Measurements from ENCODE around the gene TRAPPC2B. TPM values are rescaled to one million over a fixed set of nuclear protein-coding genes. Genes with fewer than 3 reads are reported as not detected.

TRAPPC2B gene
- total RNA-seq, 4 donors from 2014 or later = 3.0 to 67.7 (median 9.9) TPM

DNA sequence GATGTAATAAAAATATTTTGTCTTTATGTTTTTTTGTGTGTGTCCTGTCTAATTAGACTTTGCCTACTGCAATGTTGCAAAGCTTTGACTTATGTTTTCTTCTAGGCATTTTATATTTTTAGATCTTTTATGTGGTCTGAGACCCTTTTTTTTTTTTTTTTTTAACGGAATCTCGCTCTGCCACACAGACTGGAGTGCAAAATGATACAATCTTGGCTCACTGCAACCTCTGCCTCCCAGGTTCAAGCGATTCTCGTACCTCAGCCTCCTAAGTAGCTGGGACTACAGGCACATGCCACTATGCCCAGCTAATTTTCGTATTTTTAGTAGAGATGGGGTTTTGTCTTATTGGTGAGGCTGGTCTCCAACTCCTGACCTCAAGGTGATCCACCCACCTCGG lies 20.8 kb upstream of the TRAPPC2B start:
- H3K36me3 ChIP-seq = no peaks in the 10 kb centered on the region
- no peak overlapping the region for H3K27ac ChIP-seq
- TF ChIP-seq, protein P1, sequence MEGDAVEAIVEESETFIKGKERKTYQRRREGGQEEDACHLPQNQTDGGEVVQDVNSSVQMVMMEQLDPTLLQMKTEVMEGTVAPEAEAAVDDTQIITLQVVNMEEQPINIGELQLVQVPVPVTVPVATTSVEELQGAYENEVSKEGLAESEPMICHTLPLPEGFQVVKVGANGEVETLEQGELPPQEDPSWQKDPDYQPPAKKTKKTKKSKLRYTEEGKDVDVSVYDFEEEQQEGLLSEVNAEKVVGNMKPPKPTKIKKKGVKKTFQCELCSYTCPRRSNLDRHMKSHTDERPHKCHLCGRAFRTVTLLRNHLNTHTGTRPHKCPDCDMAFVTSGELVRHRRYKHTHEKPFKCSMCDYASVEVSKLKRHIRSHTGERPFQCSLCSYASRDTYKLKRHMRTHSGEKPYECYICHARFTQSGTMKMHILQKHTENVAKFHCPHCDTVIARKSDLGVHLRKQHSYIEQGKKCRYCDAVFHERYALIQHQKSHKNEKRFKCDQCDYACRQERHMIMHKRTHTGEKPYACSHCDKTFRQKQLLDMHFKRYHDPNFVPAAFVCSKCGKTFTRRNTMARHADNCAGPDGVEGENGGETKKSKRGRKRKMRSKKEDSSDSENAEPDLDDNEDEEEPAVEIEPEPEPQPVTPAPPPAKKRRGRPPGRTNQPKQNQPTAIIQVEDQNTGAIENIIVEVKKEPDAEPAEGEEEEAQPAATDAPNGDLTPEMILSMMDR (IDR thresholded peaks at IDR 0.05) = no peak
- TF ChIP-seq POLR2A (IDR thresholded peaks at IDR 0.05) = no peak
- no peaks in the 10 kb centered on the region for H3K4me1 ChIP-seq
- H3K4me3 ChIP-seq = no peak overlapping the region
- no peaks in the 10 kb centered on the region for H3K27me3 ChIP-seq
- DNase-seq = no peak
- H3K9me3 ChIP-seq = no peaks in the 10 kb centered on the region

DNA sequence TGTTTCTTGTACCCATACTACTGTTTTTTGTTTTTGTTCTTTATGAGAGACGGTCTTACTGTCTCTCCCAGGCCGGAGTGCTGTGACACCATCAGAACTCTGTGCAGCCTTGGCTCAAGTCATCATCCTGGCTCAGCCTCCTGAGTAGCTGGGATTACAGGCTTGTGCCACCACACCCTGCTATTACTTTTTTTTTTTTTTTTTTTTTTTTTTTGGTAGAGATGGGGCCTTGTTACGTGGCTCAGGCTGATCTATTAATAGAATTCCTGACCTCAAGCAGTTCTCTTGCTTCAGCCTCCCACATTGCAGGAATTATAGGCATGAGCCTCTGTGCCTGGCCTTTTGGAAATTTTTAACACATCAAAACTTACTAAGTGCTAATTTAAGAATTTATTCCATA lies 15.2 kb upstream of the TRAPPC2B start:
- H3K27ac ChIP-seq = no peak overlapping the region
- peaks cover 0 to 8% (median 7%) of the 10 kb centered on the region in 4 donors for H3K4me1 ChIP-seq
- TF ChIP-seq, protein P1 (IDR thresholded peaks at IDR 0.05) = no peak
- no peak for TF ChIP-seq POLR2A (IDR thresholded peaks at IDR 0.05)
- no peaks in the 10 kb centered on the region for H3K27me3 ChIP-seq
- peaks cover 0 to 2% (median 0%) of the 10 kb centered on the region in 3 donors for H3K36me3 ChIP-seq
- no peak overlapping the region for H3K4me3 ChIP-seq
- no peak for DNase-seq
- peaks cover 0 to 3% (median 0%) of the 10 kb centered on the region in 4 donors for H3K9me3 ChIP-seq

DNA sequence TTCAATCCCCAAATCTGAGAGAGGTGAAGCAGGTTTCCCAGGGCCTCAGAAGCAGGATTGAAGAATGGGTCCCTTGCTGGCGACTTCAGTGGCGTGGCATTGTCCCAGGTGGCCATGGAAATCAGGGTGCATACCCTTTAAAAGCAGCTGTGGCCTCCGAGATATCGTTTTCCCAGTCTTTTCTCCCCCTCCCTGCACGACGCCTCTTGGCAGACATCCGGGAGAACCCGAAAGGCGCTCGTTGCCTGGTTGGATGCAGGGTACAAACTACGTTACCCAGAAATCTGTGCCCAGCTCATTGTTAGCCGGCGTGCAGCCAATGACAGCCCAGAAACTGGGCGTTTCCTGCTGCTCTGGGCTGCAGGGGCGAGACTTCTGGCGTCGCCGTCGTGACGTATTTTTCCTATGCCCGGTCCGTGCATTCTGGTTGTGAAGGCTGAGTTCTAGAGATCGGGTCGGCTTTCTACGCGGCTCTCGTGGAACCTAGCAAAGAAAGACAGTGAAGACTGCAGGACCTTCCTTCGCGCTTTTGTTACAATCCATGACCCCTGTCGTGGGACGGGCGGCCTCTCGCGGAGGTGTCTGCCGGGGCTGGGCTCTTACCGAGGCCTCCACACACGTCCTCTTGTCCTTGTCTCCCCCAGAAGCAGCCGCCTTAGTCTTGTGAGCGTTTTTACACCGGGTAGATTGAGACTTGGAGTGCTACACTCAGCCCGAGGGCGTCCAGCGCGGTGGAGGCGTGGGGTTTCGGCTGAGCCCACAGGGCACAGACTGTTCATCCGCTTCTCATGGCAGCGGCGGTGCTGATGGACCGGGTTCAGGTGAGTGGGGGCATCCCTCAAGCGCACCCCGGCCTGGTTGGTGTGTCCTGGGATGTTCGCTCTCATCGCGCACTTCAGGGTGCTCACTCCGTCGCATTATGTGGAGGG lies 12.2 kb upstream of the TRAPPC2B start, which contains the start of gene ZNF304:
Gene ZNF304, plus strand, starts transcription at position 395 of the 929 bp plus-strand sequence. Its CDS starts 394 bp downstream, at position 789.
- Histone ChIP-seq H3K4me3 (peak within 1 kb of the TSS; percentile 66 to 84 (median 71)), H3K9me3 (peaks cover 0 to 21% (median 0%) of the 10 kb centered on the region in 4 donors), H3K4me1 (peaks cover 0 to 8% (median 7%) of the 10 kb centered on the region in 4 donors), H3K27ac (peak within 1 kb of the TSS; percentile 56 to 73 (median 64)), H3K27me3 (no peaks in the 10 kb centered on the region), H3K36me3 (peaks cover 0 to 32% (median 0%) of the 10 kb centered on the region in 3 donors)
- DNase-seq = peak; percentile 89 to 96 (median 95)
- no peak for TF ChIP-seq POLR2A (IDR thresholded peaks at IDR 0.05)
- TF ChIP-seq, protein P1 (IDR thresholded peaks at IDR 0.05) = no peak

DNA sequence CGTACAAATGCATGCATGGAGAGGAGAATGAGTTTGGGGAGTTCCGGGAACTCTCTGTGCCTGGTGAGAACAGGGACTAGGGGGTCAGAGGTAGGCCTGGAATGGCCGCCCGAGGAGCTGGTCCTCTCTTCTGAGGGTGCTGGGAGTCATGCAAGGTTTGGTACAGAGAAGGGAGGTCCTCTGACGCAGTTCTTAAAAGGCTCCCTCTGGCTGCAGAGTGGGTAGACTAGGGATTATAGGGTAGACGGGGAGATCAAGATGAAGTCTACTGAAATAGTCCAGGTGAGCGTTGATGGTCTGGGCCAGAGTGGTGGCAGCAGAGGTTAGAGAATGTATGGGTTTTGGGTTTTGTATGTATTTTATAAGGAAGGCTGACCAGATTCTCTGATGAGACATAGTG lies 11.5 kb upstream of the TRAPPC2B start:
- no peak for DNase-seq
- TF ChIP-seq POLR2A (IDR thresholded peaks at IDR 0.05) = no peak
- TF ChIP-seq, protein P1 (IDR thresholded peaks at IDR 0.05) = no peak

DNA sequence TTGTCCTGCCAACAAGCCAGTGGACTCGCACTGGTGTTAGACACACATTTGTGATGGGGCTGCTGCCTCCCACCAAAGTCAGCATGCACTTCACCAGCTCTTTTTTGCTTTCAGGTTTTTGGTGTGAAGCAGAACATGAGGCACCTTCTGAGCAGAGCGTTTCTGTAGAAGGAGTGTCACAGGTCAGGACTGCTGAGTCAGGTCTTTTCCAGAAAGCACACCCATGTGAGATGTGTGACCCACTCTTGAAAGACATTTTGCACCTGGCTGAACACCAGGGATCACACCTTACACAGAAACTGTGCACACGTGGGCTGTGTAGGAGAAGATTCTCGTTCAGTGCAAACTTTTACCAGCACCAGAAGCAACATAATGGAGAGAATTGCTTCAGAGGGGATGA lies 7.4 kb upstream of the TRAPPC2B start:
- TF ChIP-seq POLR2A (IDR thresholded peaks at IDR 0.05) = no peak
- TF ChIP-seq, protein P1 (IDR thresholded peaks at IDR 0.05) = no peak
- Histone ChIP-seq H3K36me3 (peaks cover 0 to 55% (median 0%) of the 10 kb centered on the region in 3 donors), H3K4me3 (no peak overlapping the region), H3K4me1 (peaks cover 0 to 8% (median 7%) of the 10 kb centered on the region in 4 donors), H3K9me3 (peaks cover 0 to 54% (median 0%) of the 10 kb centered on the region in 4 donors), H3K27ac (no peak overlapping the region), H3K27me3 (no peaks in the 10 kb centered on the region)
- DNase-seq = no peak

More for the DNA sequence above, 11.5 kb upstream of the TRAPPC2B start:
- H3K9me3 ChIP-seq = peaks cover 0 to 28% (median 0%) of the 10 kb centered on the region in 4 donors
- no peaks in the 10 kb centered on the region for H3K27me3 ChIP-seq
- peak overlapping the region; percentile 66 to 84 (median 71) for H3K4me3 ChIP-seq
- peak overlapping the region in 2 of 4 donors; percentile 67 to 73 for H3K27ac ChIP-seq
- H3K4me1 ChIP-seq = peaks cover 0 to 8% (median 7%) of the 10 kb centered on the region in 4 donors
- H3K36me3 ChIP-seq = peaks cover 0 to 40% (median 0%) of the 10 kb centered on the region in 3 donors
